GM23338 (cell line): ENCODE results near the gene STIM1.

Experiments used
- CTCF ChIP-seq, 2 experiments: fragments of 200-600 bp in 1 of 2; sonication (generic) in 1 of 2; conservative IDR thresholded peaks; 2 replicates each; pipeline versions ENCODE4 v1.5.1 to v1.6.1; 2016 to 2017; ENCODE audit warnings: antibody characterized with exemption in 2 of 2, low read depth in 2 of 2, mild to moderate bottlenecking in 2 of 2, moderate library complexity in 1 of 2
- ETS1 ChIP-seq: IDR thresholded peaks from 2 replicates; pipeline ENCODE4 v1.6.1; 2016; ENCODE audit warnings: antibody characterized with exemption

GRCh38 chr11:4030197-4030596, 174.7 kb downstream of the STIM1 start:
- TF ChIP-seq CTCF (conservative IDR thresholded peaks at IDR 0.05; ENCODE audit: low read depth in 2 of 2) (no peak), ETS1 (no peak)
